WERI-Rb-1 (cell line): ENCODE data around the gene FRAS1.

Source experiments
- DNase-seq: peaks from one replicate; pipeline ENCODE4 v3.0.0-alpha.2; 2020
- H3K27ac ChIP-seq: fragments of 250-450 bp; sonication (Bioruptor Pico); 2 replicates; pipeline ENCODE4 v1.5.1; 2020; ENCODE audit warnings: mild to moderate bottlenecking, moderate library complexity
- H3K27me3 ChIP-seq: fragments of 250-450 bp; sonication (Bioruptor Pico); 2 replicates; pipeline ENCODE4 v1.5.1; 2021; ENCODE audit warnings: mild to moderate bottlenecking, low read depth, moderate library complexity; ENCODE audit not compliant: insufficient read depth, severe bottlenecking
- H3K36me3 ChIP-seq: fragments of 250-450 bp; sonication (Bioruptor Pico); 2 replicates; pipeline ENCODE4 v1.5.1; 2020; ENCODE audit warnings: mild to moderate bottlenecking, moderate library complexity
- H3K4me3 ChIP-seq: 2 replicates; pipeline ENCODE4 v1.5.1; 2011; ENCODE audit warnings: low read depth, mild to moderate bottlenecking, control low read depth, low read length
- H3K9me3 ChIP-seq: fragments of 250-450 bp; sonication (Bioruptor Pico); 2 replicates; pipeline ENCODE4 v1.5.1; 2021; ENCODE audit warnings: mild to moderate bottlenecking, moderate library complexity; ENCODE audit not compliant: severe bottlenecking
- TF ChIP-seq, protein P1 (sequence below): IDR thresholded peaks from 2 replicates; pipeline ENCODE4 v1.5.1; 2011; ENCODE audit warnings: low read depth, mild to moderate bottlenecking, control low read depth, inconsistent platforms, low read length

Gene FRAS1

GRCh38 chr4:78313754-78314120, 256.6 kb downstream of the FRAS1 start:
- no peak for DNase-seq
- Histone ChIP-seq H3K27me3 (peaks cover 19% of the 10 kb centered on the region), H3K36me3 (no peaks in the 10 kb centered on the region), H3K27ac (no peak overlapping the region), H3K9me3 (no peaks in the 10 kb centered on the region), H3K4me3 (no peak overlapping the region)
- TF ChIP-seq, protein P1, sequence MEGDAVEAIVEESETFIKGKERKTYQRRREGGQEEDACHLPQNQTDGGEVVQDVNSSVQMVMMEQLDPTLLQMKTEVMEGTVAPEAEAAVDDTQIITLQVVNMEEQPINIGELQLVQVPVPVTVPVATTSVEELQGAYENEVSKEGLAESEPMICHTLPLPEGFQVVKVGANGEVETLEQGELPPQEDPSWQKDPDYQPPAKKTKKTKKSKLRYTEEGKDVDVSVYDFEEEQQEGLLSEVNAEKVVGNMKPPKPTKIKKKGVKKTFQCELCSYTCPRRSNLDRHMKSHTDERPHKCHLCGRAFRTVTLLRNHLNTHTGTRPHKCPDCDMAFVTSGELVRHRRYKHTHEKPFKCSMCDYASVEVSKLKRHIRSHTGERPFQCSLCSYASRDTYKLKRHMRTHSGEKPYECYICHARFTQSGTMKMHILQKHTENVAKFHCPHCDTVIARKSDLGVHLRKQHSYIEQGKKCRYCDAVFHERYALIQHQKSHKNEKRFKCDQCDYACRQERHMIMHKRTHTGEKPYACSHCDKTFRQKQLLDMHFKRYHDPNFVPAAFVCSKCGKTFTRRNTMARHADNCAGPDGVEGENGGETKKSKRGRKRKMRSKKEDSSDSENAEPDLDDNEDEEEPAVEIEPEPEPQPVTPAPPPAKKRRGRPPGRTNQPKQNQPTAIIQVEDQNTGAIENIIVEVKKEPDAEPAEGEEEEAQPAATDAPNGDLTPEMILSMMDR = no peak

GRCh38 chr4:78318126-78318525, 261.0 kb downstream of the FRAS1 start:
- TF ChIP-seq, protein P1 = no peak
- H3K36me3 ChIP-seq = no peaks in the 10 kb centered on the region
- H3K27ac ChIP-seq = no peak overlapping the region

GRCh38 chr4:78320349-78320935, 263.3 kb downstream of the FRAS1 start:
- Histone ChIP-seq H3K36me3 (no peaks in the 10 kb centered on the region), H3K4me3 (no peak overlapping the region), H3K27me3 (peaks cover 17% of the 10 kb centered on the region), H3K9me3 (no peaks in the 10 kb centered on the region), H3K27ac (no peak overlapping the region)
- DNase-seq = no peak
- TF ChIP-seq, protein P1 = no peak

More at GRCh38 chr4:78318126-78318525, 261.0 kb downstream of the FRAS1 start:
- H3K9me3 ChIP-seq = no peaks in the 10 kb centered on the region
- no peak for DNase-seq
- H3K27me3 ChIP-seq = peaks cover 22% of the 10 kb centered on the region
- H3K4me3 ChIP-seq = no peak overlapping the region

GRCh38 chr4:78322032-78322431, 264.9 kb downstream of the FRAS1 start:
- no peaks in the 10 kb centered on the region for H3K36me3 ChIP-seq
- DNase-seq = no peak
- TF ChIP-seq, protein P1 = no peak
- H3K9me3 ChIP-seq = no peaks in the 10 kb centered on the region
- H3K27me3 ChIP-seq = peaks cover 28% of the 10 kb centered on the region
- H3K4me3 ChIP-seq = no peak overlapping the region
- no peak overlapping the region for H3K27ac ChIP-seq

DNA sequence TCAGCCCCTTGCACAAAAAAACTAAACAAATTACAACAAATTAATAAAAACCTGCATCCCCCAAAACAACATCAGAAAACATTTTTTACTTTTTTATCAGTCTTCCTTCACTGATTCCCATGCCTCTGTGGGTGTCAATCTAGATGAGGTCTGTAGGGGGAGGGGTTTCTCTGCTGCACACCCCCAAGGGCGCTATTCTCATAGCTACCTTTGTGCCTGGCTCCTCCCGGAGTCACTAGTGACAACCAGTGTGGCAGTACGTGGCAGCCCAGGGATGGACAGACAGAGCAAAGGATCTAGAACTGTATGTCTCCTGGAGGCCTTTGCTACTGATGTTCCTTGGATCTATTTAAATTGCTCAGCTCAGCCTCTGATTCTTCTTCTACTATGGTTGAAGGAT, 266.3 kb downstream of the FRAS1 start:
- no peak overlapping the region for H3K27ac ChIP-seq
- H3K27me3 ChIP-seq = peaks cover 40% of the 10 kb centered on the region
- TF ChIP-seq, protein P1 = no peak
- H3K4me3 ChIP-seq = no peak overlapping the region
- H3K9me3 ChIP-seq = no peaks in the 10 kb centered on the region
- no peaks in the 10 kb centered on the region for H3K36me3 ChIP-seq
- DNase-seq = no peak

DNA sequence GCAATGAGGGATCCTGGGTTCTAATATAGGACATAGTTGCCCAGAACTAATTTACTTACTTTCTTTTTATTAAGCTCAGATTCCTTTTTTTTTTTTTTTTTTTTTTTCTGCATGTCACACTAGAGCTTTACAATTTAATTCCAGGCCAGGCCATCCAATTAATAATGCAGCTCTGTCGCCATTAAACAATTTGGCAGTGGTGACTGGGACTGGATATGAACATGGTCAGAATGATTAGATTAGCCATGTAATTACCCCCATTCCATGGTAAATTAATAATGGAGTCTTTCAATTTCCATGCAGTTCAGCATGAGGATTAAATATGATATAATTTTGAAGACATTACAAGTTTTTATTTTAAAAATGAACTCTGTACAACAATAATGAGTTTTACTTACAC, 267.5 kb downstream of the FRAS1 start:
- no peaks in the 10 kb centered on the region for H3K9me3 ChIP-seq
- TF ChIP-seq, protein P1 = no peak
- H3K27ac ChIP-seq = no peak overlapping the region
- H3K36me3 ChIP-seq = no peaks in the 10 kb centered on the region
- H3K27me3 ChIP-seq = peaks cover 33% of the 10 kb centered on the region
- no peak for DNase-seq
- H3K4me3 ChIP-seq = no peak overlapping the region
